ENCODE results near the gene ADIG. TPM values are rescaled to one million over a fixed set of nuclear protein-coding genes. Genes with fewer than 3 reads are reported as not detected.

The ADIG gene
- total and polyA plus RNA-seq, 2 of the 8 experiments (the other 6 are each of a cell fraction or from before 2014, with no cell fraction given) = not detected

GRCh38 chr20:38628580-38629470 is 47.8 kb downstream of the ADIG start:
- Histone ChIP-seq H3K4me1 (replicated peaks in 1 of 4; ENCODE audit: control insufficient read depth in 3 of 4, insufficient read depth in 4 of 4, low read length in 3 of 4) (peaks cover 0 to 6% (median 2%) of the 10 kb centered on the region in 4 experiments; a peak in 3 of 7 replicates), H3K18ac (ENCODE audit: extremely low read depth, low read length) (peak overlapping the region; percentile 25; the same call in 1 of the 2 replicates), H2BK15ac (ENCODE audit: low read length) (no peak overlapping the region; the same call in 1 of the 2 replicates), H2BK5ac (ENCODE audit: low read depth, low read length) (no peak overlapping the region), H2BK20ac (ENCODE audit: low read length) (no peak overlapping the region), H3K9ac (replicated peaks in 1 of 4; ENCODE audit: extremely low read depth in 1 of 4, low read depth in 3 of 4, low read length in 3 of 4) (no peak overlapping the region), H3K14ac (ENCODE audit: insufficient read length) (no peak overlapping the region), H2BK120ac (replicated peaks; ENCODE audit: low read depth, low read length) (no peak overlapping the region), H3K23me2 (ENCODE audit: low read depth, low read length) (peaks cover 6% of the 10 kb centered on the region; the same call in 1 of the 2 replicates), H2AK5ac (ENCODE audit: low read depth, low read length) (no peak overlapping the region), H2BK12ac (ENCODE audit: low read depth, low read length) (no peak overlapping the region), H3K23ac (ENCODE audit: insufficient read length) (no peak overlapping the region), H3K4me3 (ENCODE audit: extremely low read depth in 1 of 4, insufficient read depth in 2 of 4, low read depth in 3 of 4, low read length in 4 of 4) (no peak overlapping the region), H3K9me3 (ENCODE audit: insufficient read depth in 2 of 2, low read depth in 1 of 2, low read length in 1 of 2) (no peaks in the 10 kb centered on the region), H3K36me3 (ENCODE audit: control insufficient read depth in 2 of 4, insufficient read depth in 4 of 4, low read length in 3 of 4) (no peaks in the 10 kb centered on the region), H2AFZ (ENCODE audit: low read length) (0 out of 2 replicates have a peak overlapping the region, but pooled peaks have one; percentile 17), H3K79me1 (ENCODE audit: low read depth, low read length) (no peaks in the 10 kb centered on the region), H4K8ac (ENCODE audit: extremely low read depth, insufficient read depth, low read length) (no peak overlapping the region), H4K20me1 (replicated peaks in 1 of 2; ENCODE audit: control insufficient read depth in 1 of 2, insufficient read depth in 2 of 2, low read length in 2 of 2) (no peaks in the 10 kb centered on the region), H3K56ac (replicated peaks; ENCODE audit: insufficient read length, low read depth, low read length) (no peak overlapping the region), H4K5ac (ENCODE audit: insufficient read length, low read depth, low read length) (no peak overlapping the region), H3K27ac (ENCODE audit: low read depth, low read length) (no peak overlapping the region), H3K4ac (replicated peaks; ENCODE audit: insufficient read length, low read depth, low read length) (no peak overlapping the region), H4K91ac (replicated peaks; ENCODE audit: insufficient read length, low read length) (peak overlapping the region; percentile 47), H3K27me3 (replicated peaks in 1 of 4; ENCODE audit: control insufficient read depth in 3 of 4, extremely low read depth in 1 of 4, insufficient read depth in 3 of 4, low read length in 3 of 4) (peaks cover 0 to 1% (median 0%) of the 10 kb centered on the region in 4 experiments; a peak in 1 of 7 replicates), H3K4me2 (ENCODE audit: insufficient read depth in 1 of 2, low read depth in 2 of 2, low read length in 2 of 2) (no peak overlapping the region), H3K79me2 (ENCODE audit: control insufficient read depth in 1 of 2, insufficient read depth in 2 of 2, low read length in 2 of 2) (no peaks in the 10 kb centered on the region)
- TF ChIP-seq HDAC6 (IDR thresholded peaks at IDR 0.05; ENCODE audit: low read depth, low read length) (no peak), EZH2 (IDR thresholded peaks at IDR 0.05; ENCODE audit: low read depth, low read length, severe bottlenecking) (no peak), POLR2AphosphoS5 (IDR thresholded peaks at IDR 0.05; ENCODE audit: low read depth, low read length) (no peak), RNF2 (IDR thresholded peaks at IDR 0.05; ENCODE audit: borderline replicate concordance, low read depth, low read length, missing control alignments, poor library complexity, severe bottlenecking) (no peak), CHD2 (IDR thresholded peaks at IDR 0.05; ENCODE audit: low read length) (no peak)
- TF ChIP-seq, protein P1, sequence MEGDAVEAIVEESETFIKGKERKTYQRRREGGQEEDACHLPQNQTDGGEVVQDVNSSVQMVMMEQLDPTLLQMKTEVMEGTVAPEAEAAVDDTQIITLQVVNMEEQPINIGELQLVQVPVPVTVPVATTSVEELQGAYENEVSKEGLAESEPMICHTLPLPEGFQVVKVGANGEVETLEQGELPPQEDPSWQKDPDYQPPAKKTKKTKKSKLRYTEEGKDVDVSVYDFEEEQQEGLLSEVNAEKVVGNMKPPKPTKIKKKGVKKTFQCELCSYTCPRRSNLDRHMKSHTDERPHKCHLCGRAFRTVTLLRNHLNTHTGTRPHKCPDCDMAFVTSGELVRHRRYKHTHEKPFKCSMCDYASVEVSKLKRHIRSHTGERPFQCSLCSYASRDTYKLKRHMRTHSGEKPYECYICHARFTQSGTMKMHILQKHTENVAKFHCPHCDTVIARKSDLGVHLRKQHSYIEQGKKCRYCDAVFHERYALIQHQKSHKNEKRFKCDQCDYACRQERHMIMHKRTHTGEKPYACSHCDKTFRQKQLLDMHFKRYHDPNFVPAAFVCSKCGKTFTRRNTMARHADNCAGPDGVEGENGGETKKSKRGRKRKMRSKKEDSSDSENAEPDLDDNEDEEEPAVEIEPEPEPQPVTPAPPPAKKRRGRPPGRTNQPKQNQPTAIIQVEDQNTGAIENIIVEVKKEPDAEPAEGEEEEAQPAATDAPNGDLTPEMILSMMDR (IDR thresholded peaks at IDR 0.05; ENCODE audit: control extremely low read depth in 1 of 3, insufficient read depth in 1 of 3, low read depth in 1 of 3, low read length in 3 of 3) = no peak
- DNase-seq (ENCODE audit: low read depth in 1 of 2, low spot score in 2 of 2) (no peak), FAIRE-seq (no peak)
- WGBS, 2 experiments (ENCODE audit: extremely low coverage in 1 of 2, insufficient coverage in 1 of 2, insufficient read length in 1 of 2, insufficient replicate concordance in 2 of 2, low coverage in 1 of 2, low lambda C conversion rate in 2 of 2, missing lambda C conversion rate in 1 of 2) = 83% methylated on average over 8 of the region's 9 CpGs; no CpG with 5 or more reads in 1 of the 2 experiments
- ChIA-PET CTCF (ENCODE audit: partially characterized antibody) (interaction anchor here (0.5 to 1.9 kb wide), 9 partner anchors 8 to 123 kb away, joined by 3 to 7 read pairs (median 4); no protein-coding TSS in a partner anchor), POLR2A (ENCODE audit: partially characterized antibody) (interaction anchor here (0.8 kb wide), 1 partner anchor 203 kb away, joined by 3 read pairs; no protein-coding TSS in a partner anchor)
